RWPE1 (cell line): ENCODE results near the gene DUSP6.

ENCODE experiments used
- CTCF ChIA-PET: fragments of 350-600 bp; sonication (Branson Sonifier 250); formaldehyde crosslinking; extraction: SDS; loops from one replicate; lab custom pipeline; 2021; lab: Yijun Ruan, JAX
- POLR2A ChIA-PET: fragments of 400-600 bp; formaldehyde crosslinking; extraction: SDS; loops from one replicate; lab custom pipeline; 2020; ENCODE audit warnings: antibody characterized with exemption; ENCODE audit not compliant: low non-redundant PET; lab: Yijun Ruan, JAX
- DNase-seq: peaks from one replicate; pipeline ENCODE4 v3.0.0; 2012; ENCODE audit warnings: low spot score
- H3K27ac ChIP-seq: fragments of 450-650 bp; 2 replicates; pipeline ENCODE4 v1.5.1; 2017
- TF ChIP-seq, protein P1 (sequence below): fragments of 450-650 bp; conservative IDR thresholded peaks from 2 replicates; pipeline ENCODE4 v1.5.1; 2017; ENCODE audit warnings: low read depth, mild to moderate bottlenecking

DUSP6 gene

DNA sequence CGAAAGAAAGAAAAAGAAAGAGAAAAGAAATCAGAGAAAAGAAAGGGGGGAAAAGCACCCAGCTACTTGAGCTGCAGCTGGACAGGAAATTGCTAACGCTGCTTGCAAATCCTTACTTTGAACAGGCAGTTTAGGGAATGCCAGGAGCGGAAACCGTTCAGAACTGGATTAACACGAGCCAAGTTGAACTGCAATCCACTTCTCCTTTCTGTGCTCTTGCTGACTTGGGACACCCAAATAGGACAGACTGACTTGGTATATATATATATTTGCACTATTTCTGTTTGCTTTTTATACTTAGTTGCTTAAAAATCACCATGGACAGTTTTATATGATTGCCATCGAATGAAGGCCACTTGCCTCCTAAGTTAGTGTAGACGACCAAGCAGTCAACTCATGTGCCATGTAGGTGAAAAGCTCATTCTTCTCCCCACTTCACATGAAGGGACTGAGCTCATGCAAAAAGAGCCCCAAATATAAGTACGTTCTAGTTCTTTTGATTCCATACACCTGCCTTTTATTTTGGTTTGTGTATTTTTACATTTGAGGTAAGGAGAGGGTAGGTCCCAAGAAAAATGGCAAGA is 5.5 kb downstream of the DUSP6 start:
- DNase-seq: peak; percentile 3
- TF ChIP-seq, protein P1, sequence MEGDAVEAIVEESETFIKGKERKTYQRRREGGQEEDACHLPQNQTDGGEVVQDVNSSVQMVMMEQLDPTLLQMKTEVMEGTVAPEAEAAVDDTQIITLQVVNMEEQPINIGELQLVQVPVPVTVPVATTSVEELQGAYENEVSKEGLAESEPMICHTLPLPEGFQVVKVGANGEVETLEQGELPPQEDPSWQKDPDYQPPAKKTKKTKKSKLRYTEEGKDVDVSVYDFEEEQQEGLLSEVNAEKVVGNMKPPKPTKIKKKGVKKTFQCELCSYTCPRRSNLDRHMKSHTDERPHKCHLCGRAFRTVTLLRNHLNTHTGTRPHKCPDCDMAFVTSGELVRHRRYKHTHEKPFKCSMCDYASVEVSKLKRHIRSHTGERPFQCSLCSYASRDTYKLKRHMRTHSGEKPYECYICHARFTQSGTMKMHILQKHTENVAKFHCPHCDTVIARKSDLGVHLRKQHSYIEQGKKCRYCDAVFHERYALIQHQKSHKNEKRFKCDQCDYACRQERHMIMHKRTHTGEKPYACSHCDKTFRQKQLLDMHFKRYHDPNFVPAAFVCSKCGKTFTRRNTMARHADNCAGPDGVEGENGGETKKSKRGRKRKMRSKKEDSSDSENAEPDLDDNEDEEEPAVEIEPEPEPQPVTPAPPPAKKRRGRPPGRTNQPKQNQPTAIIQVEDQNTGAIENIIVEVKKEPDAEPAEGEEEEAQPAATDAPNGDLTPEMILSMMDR: no peak
- peak overlapping the region; percentile 62; the same call in 1 of the 2 replicates for H3K27ac ChIP-seq
- ChIA-PET POLR2A (no interaction called here), CTCF (interaction anchor here (0.6 to 0.7 kb wide), 2 partner anchors 181 to 320 kb away, joined by 3 read pairs; no protein-coding TSS in a partner anchor)

DNA sequence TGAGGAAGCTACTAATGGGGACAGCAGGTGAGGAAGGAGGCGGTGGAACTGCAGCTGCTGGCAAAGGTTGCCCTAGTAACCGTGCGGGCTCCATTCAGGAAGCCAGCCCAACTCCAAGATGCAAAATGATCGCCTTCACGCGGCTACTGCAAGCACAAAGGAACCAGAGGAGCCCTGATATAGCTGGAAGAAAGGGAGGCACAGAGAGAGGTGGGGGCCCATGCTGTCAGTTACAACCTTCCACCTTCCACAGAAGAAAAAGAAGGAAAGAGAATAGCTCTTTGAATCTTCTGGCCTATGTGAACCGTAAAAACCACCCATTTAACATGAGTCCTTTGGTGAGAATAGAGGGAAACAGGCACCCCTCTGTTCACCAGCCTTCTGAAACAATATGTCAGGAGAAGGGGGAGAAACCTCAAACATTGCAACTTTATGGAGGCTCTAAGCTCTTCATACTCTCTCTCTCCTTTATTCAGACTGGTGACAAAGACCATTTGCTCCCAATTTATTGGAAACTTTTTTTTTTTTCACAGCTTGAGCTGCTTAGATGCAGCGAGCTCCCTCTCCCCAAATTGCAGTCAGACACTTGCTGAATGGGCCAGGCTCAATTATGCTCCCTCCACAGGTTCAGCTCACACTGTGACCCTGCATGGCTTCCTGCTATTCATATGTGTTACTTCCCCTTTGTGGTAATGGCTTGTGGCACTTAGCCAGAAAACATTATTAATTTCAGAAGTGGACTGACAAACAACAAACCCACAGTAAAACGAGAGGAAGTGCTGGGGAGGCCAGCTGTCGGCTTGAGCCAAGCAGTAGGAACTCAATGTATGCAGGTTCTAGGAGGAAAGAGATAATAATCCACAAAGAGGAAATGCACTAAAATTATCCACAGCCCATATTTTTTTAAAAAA is 6.2 kb downstream of the DUSP6 start:
- ChIA-PET CTCF (interaction anchor here (0.6 to 0.8 kb wide), 4 partner anchors 17 to 320 kb away, joined by 3 to 6 read pairs (median 4); no protein-coding TSS in a partner anchor), POLR2A (no interaction called here)
- DNase-seq: no peak

DNA sequence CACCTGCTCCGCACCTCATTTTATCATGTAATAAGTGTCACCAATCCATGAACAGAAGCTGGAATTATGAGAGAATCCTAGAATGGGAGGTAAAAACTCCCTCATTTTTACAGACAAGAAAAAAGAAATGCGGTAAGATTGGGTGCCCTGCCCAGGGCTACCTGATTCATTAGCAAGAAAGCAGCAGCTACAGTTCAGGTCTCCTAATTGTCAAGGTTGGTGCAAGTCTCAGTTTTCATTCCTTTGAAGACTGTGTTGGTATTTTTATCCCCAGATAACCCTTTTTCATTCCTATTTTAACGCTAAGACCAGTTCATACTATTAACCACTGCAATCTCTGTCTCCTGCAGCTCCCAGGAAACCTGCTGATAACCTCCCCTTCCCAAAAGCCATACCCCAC is 6.9 kb downstream of the DUSP6 start:
- H3K27ac ChIP-seq: peak overlapping the region; percentile 62; the same call in 1 of the 2 replicates
- no peak for DNase-seq
- TF ChIP-seq, protein P1: no peak
- ChIA-PET POLR2A (no interaction called here), CTCF (interaction anchor here (0.7 kb wide), 1 partner anchor 299 kb away, joined by 6 read pairs; no protein-coding TSS in a partner anchor)

More for the DNA sequence above, 6.2 kb downstream of the DUSP6 start:
- peak overlapping the region; percentile 62; the same call in 1 of the 2 replicates for H3K27ac ChIP-seq
- TF ChIP-seq, protein P1: no peak

DNA sequence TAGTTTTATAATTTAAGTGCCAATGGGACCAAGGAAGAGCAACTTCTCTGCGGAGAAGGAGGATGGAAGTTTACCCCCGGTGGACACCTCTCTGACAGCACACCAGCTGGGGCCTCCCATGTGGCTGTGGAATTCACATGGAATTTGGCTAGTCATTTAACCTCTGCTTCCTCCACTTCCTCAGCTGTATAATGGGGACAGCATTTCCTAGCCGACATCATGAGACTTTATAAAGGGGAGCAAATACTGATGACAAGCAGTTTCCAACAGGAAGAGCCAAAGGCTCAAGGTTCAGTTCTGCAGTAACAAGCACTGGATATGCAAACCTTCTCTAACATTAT is 7.5 kb downstream of the DUSP6 start:
- ChIA-PET POLR2A (no interaction called here), CTCF (no interaction called here)
- DNase-seq: no peak
- TF ChIP-seq, protein P1: no peak
- no peak overlapping the region for H3K27ac ChIP-seq

DNA sequence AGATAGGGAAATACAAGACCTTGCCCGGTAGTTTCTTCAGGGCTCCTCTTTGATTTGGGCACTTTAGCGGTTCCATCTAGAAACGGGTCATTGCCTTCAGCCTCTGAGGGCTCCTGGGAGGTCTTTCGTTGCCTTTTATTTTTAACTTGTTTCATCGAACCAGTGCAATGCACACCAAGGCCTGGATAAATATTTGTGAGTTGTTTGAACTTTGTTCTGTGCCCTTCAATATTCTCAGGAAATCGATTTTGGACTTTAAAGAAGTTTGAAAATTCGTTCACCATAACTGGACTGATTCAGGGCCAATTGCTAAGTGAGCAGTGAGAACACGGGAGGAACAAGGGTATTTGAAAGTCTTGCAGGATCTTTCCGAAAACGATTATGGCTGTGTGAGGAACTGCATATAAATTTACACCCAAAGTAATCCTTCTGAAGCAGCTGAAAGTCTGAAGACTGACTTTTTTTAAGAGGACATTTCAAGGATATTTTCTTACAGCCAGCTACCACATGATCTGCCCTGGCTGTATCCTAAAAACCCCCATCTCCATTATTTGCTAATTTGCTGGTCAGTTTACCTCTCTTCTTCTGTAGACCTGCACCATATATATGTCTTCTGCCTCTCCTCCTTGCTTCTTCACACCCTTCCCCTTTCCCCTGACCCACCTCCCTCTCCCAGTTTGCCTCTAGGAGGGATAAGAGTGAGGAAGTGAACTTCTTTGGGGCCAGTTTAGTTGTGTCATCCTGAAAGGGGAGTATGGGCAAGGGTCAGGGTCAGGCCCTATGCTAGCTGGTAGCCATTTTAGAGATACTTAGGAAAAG is 8.0 kb downstream of the DUSP6 start:
- no peak for DNase-seq
- TF ChIP-seq, protein P1: no peak
- ChIA-PET CTCF (no interaction called here), POLR2A (no interaction called here)
- no peak overlapping the region for H3K27ac ChIP-seq

DNA sequence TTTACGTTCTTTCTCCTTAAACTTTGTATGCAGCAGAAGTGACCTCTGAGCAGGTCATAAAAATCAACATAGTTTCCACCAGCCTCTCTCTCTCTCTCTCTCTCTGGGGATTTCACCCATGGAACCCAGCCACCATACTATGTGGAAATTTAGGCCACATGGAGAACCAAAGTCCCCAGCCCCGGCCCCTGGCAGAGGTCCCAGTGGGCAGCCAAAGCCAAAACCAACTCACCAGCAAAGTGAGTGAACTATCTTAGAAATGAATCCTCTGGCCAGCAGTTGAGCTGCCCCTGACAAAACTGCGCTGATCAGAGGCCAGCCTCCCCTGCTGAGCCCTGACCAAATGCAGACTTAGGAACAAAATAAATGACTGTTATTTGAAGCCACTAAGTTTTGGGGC is 9.2 kb downstream of the DUSP6 start:
- TF ChIP-seq, protein P1: no peak
- CTCF ChIA-PET: no interaction called here
- no peak for DNase-seq
- H3K27ac ChIP-seq: no peak overlapping the region
- POLR2A ChIA-PET: no interaction called here
